ENCODE measurements around the gene ZNF764.

- TF ChIP-seq CTCF (conservative IDR thresholded peaks at IDR 0.05) = no peak
- TF ChIP-seq ZFX (IDR thresholded peaks at IDR 0.05) = peak; percentile 79; the same call in 1 of the 2 replicates
Measured at GRCh38 chr16:30557957-30558788, at the start of gene ZNF764.

Data from C4-2B (cell line).